Kidney capillary endothelial cell (primary cell): Measurements from ENCODE around the gene COL8A2.

Source experiments
- DNase-seq: peaks from one replicate; pipeline ENCODE4 v3.0.0-alpha.2; 2018; ENCODE audit warnings: low spot score

The COL8A2 gene

GRCh38 chr1:36089393-36090121 is 35.5 kb downstream of the COL8A2 start:
- peak; percentile 31 for DNase-seq

- DNase-seq = peak; percentile 87
Measured at GRCh38 chr1:36088577-36089392, 36.2 kb downstream of the COL8A2 start, which contains the start of gene ADPRS. Gene ADPRS (plus strand): TSS chr1:36088892. CDS start chr1:36088905, 13 bp downstream.

- no peak for DNase-seq
Measured at GRCh38 chr1:36088265-36088576, 36.8 kb downstream of the COL8A2 start.

DNA sequence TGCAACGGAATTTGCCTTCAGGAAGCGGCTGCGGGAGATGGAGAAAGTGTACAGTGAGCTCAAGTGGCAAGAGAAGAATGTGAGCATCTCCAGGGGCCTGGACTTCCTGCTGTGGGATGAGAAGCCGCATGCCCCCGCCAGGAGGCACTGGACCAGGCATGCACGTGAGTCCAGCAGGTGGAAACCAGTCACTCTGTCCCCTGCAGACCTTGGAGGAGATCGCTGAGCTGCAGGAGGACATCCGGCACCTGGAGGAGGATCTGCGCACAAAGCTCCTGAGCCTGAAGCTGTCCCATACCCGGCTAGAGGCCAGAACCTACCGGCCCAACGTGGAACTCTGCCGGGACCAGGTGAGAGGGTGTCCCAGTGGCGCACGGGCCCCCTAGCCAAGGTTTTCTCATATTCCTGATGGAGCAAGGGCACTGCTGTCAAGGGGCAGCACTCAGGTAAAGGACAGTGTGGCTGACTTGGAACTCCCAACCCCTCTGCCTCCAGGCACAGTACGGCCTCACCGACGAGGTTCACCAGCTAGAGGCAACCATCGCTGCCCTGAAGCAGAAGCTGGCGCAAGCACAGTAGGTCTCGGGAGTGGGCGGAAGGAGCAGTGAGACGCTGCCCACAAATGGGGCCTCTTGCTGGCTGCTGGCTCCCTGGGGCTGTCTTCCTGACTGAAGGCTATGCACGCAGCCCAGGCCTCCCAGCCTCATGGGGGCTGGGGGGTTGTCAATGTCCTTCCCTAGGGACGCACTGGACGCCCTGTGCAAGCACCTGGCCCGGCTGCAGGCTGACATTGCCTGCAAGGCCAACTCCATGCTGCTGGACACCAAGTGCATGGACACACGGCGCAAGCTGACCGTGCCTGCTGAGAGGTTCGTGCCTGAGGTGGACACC is 37.5 kb downstream of the COL8A2 start:
- DNase-seq = no peak

DNA sequence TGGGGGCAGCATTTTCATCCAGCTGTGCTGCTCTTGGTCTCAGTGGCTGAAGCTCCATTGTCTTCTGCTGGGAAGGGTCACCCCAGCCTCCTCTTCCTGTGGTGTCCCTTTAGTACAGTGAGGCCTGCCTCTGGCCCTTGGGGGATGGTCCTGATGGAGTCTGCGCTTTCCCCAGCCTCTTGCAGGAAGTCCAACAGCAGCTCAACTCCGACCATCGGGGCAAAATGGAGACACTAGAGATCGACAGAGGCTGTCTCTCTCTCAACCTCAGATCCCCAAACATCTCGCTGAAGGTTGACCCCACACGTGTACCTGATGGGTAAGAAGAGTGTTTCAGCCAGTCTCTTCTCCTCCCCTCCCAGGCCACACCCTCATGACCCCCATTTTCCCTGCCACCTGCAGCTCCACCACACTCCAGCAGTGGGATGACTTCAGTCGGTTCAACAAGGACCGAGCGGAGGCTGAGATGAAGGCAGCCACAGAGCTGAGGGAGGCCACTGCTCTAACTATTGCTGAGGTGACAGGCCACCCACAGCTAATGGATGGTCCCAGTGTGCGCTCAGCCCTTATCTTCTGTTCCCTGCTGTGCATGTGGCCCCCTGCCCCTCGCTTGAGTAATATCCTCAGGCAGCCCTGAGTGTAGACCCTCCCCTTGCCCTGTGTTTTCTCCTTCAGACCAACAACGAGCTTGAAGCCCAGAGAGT is 38.3 kb downstream of the COL8A2 start:
- no peak for DNase-seq

DNA sequence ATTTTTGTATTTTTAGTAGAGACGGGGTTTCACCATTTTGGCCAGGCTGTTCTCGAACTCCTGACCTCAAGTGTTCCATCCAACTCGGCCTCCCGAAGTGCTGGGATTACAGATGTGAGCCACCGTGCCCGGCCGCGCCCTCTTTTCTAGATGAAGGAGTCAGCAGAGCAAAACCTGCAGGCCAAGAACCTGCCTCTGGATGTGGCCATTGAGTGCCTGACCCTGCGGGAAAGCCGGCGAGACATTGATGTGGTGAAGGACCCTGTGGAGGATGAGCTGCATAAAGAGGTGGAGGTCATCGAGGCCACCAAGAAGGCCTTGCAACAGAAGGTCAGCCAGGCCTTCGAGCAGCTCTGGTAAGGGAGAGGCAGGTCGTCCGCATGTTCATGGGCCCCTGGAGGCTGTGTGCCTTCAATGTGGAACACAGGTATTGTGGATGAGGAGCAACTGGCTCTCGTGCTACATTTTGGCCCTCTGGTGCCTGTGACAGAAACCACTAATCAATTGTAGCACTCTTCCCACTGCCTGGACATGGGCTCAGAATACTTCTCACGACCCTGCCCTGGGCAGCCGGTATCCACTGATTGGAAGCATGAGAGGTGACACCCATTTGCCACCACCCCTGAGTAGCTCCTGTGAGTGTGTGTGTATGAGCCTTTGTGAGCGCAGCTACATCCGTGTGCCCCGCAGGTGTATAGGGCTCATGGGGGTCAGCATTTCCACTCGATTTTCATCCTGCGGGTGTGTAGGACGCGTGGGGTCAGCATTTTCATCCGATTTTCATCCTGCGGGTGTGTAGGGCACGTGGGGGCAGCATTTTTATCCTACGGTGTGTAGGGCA is 39.1 kb downstream of the COL8A2 start:
- DNase-seq = no peak

DNA sequence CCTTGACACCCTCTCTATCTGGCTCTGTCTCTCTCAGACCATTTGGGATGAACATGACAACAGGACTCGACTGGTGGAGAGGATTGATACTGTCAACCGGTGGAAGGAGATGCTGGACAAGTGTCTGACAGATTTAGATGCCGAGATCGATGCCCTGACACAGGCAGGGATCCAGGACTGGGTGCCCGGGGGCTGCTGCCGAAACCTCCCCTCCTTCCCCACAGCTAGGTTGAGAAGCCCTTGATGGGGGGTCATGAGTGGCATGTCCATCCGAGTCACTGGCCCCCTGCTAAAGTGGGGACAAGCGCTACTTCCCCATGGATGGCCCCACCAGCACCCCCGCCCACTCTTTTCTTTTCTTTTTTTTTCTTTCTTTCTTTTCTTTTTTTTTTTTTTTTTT is 39.9 kb downstream of the COL8A2 start:
- DNase-seq = no peak

DNA sequence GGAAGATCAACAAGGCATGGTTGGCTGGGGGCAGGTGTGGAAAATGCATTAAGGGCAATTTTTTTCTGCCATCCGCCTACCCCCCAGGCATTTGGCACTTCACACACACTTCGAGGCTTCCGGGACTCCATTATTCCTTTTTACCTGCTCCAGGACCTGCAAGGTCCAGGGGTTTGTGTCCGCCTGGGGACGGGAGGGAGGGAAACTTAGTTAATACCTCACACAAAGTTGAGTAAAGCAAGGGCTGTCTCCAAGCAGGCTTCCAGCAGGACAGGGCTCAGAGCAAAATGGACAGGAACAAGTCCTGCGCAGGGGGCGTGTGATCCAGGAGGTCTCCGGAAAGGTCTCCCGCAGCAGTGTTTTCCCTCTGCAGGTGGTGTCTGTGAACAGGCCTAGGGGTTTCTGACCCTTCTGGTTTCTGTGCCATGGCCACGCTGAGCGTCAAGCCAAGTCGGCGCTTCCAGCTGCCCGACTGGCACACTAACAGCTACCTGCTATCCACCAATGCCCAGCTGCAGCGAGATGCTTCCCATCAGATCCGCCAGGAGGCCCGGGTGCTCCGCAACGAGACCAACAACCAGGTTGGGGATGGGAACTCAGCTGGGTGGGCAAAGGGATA is 40.4 kb downstream of the COL8A2 start:
- DNase-seq = no peak

DNA sequence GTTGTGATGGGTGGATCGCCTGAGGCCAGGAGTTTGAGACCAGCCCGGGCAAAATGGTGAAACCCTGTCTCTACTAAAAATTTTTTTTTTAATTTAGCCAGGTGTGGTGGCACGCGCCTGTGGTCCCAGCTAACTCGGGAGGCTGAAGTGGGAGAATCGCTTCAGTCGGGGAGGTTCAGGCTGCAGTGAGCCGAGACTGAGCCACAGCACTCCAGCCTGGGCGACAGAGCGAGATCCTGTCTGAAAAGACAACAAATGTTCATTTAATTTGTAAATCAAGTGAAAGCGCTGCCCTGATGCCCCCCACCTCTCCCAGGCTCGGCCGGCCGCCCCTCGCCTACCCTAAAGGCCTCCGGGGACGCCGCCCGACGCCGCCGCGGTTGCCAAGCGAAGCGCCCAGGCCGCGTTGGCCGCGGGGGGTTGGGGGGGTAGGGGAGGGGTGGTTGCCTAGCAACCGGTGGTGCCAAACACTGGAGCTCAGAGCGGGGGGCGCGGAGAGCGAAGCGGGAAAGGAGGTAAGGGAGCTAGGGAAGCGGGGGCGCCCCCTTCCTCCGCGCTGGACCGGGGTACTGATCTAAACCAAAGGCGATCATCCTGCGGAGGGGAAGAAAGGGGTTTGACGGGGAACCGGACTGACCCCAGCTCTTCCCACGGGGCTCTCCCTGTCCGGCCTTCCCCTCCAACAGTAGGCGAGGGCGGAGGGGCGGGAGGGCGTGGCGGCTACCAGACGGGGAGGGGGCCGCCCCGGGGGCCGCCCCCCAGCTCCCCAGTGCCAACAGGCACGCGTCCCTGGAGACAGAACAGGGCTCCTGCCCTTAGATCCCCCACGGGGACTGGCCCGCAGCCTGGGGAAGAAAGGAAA is 41.2 kb downstream of the COL8A2 start, which contains the start of gene TEKT2:
Gene TEKT2, plus strand, starts transcription at position 460 of the 862 bp plus-strand sequence. CDS start 828 bp downstream, outside the sequence.
- no peak for DNase-seq

DNA sequence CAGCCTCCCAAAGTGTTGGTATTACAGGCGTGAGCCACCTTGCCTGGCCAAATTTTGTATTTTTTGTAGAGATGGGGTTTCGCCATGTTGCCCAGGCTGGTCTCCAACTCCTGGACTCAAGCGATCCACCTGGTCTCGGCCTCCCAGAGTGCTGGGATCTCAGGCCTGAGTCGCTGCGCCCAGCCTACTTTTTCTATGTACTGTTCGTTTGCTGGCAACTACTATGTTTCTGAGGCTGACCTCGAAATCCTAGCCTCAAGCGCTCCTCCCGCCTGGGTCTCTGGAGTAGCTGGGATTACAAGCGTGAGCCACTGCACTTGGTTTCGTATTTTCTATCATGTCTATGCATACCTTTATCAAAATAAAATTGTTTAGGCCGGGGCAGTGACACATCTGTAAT is 41.8 kb downstream of the COL8A2 start:
- no peak for DNase-seq

DNA sequence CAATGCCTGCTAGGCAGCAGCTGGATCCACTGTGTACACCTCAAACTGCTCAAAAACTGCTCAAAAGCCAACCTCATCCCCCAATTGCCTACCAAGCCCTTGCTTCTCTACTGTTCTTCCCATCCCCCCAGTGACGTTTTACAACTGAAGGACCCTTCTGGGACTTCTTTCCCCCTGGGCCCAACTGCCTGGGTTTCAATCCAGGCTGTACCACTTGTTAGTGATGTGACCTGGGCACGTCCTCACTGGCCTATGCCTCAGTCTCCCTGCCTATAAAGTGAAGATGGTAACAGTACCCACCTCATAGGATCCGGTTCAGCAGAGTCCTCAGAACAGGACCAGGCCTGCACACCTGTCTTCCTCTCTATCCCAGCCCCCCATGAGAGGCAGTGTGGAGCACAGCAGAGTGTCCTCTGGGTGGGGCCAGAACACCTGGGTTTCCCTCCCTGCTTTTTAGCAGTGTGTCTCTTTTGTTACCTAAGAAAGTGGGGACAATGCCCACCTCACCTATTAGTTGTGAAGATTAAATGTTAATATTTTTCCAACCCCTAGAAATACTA is 43.0 kb downstream of the COL8A2 start:
- no peak for DNase-seq

- DNase-seq = no peak
Measured at GRCh38 chr1:36080801-36081200, 44.2 kb downstream of the COL8A2 start.

DNA sequence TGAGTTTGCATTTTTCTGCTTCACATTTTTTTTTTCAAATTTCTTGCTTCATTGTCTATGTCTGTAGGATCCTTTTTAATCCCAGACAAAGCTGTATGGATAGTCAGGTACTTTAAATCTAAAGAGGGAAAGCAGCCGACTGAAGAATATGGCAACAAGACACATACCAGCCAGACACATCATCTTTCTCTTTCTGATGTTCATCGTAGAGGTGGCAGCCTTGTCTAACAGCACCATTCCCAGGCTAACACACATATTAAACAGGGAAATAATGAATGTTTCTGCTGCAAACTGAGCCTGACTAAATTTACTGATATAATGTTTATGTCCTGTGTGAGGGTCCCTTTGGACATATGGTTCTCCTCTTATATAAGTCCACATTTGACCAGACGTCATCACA is 44.8 kb downstream of the COL8A2 start:
- no peak for DNase-seq

DNA sequence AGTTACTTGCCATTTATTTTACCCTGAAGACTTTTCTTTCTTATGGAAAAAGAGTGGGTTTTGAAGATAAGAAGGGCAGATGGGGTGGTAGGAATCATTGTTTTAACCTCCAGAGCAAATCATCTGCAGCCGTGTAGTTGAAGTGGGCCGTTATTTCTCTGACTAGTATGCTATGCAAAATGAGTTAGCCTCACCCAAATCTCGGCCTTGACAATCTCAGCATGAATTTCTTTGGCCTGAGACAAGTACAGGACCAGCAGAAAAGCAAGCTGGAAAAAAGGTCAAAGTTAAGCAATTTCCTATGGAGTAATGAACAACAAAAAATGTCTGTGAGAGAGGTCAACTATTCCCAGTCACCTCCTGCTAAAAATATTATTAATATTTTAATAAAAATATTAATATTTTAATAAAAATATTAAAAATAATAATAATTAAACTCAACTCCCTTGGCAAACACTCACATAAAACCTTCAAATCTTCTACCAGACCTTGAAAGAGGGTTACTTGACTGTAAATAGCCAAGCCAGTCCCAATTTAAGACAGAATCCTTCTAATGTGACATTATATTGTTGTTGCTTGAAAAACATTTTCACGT is 47.9 kb downstream of the COL8A2 start:
- no peak for DNase-seq

GRCh38 chr1:36070349-36070748 is 54.7 kb downstream of the COL8A2 start:
- no peak for DNase-seq

- no peak for DNase-seq
Measured at GRCh38 chr1:36068866-36069265, 56.2 kb downstream of the COL8A2 start.

DNA sequence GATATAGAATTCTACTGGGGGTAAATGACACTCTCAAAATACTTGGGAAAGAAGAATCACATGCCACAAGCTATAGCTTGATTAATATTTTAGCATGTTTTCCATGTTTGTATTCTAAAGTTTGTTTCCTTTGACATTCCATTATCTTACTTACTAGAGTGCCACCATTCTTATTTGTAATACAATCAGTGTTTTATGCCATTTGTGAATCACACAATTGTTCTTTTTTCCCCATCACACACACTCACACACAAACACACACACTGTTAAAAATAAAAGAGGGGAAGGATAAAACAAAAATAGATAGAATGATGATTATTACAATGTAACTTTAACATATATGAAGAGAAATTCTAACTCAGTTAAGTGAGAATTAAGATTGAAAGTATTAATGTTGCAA is 57.2 kb downstream of the COL8A2 start:
- DNase-seq = no peak

DNA sequence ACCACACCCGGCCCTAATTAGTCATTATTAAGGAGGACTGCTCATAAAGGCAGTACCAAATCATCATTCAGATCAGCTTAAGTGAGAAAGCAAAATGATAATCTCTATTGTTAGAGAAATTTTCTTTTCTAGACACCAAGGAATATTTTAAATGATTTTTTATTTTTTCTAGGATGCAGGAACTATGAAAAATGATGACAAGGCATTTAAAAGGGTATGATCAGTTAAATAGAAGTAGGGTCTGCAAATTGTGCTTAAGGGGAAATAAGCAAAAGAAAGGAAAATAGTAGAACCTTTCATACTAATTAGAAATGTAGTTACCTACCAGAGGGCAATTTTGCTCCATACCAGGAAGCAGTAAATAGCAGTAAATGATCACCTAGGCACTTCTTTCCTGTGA is 62.7 kb downstream of the COL8A2 start:
- no peak for DNase-seq

DNA sequence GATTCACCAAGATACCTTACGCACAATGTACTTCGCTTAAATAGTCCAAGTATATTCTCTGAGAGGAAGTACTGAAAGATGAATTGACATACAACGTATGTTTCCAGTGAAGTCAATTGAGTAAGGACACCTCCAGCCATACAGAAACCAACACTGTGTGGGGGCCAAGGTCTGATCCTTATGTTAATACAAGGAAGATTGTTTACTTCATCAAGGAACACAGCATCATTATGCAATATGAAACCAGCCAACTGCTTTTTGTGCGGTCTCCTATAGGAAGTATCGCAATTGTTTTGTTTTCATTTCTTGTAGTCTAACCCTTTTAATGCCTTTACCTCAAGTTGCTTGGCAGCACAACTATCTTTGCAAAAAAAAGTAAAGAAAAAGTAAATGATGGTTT is 69.3 kb downstream of the COL8A2 start:
- no peak for DNase-seq
